Measurements from ENCODE around the gene OBSL1. TPM values are rescaled to one million over a fixed set of nuclear protein-coding genes. Genes with fewer than 3 reads are reported as not detected.

Gene OBSL1
- total RNA-seq, 4 donors from 2014 or later, result 51.9 to 123 (median 99.2) TPM

- H3K9me3 ChIP-seq, result no peaks in the 10 kb centered on the region
These were observed 9.9 kb downstream of the OBSL1 start for GRCh38 chr2:219561179-219562048.

GRCh38 chr2:219560893-219561178, 10.5 kb downstream of the OBSL1 start:
- H3K4me3 ChIP-seq, result no peak overlapping the region
- no peaks in the 10 kb centered on the region for H3K27me3 ChIP-seq
- WGBS, result 100% methylated on average over 2 of the region's 3 CpGs
- H3K36me3 ChIP-seq, result peaks cover 4 to 77% (median 59%) of the 10 kb centered on the region in 4 donors
- H3K9me3 ChIP-seq, result no peaks in the 10 kb centered on the region
- no peak for DNase-seq (ENCODE audit: extremely low spot score)
- no peak overlapping the region for H3K27ac ChIP-seq (replicated peaks in 1 of 4)
- no peak for TF ChIP-seq POLR2AphosphoS5 (IDR thresholded peaks at IDR 0.05)
- no peak for TF ChIP-seq CTCF (IDR thresholded peaks at IDR 0.05)
- no peak for TF ChIP-seq EP300 (IDR thresholded peaks at IDR 0.05)
- no peak for TF ChIP-seq POLR2A (IDR thresholded peaks at IDR 0.05; ENCODE audit: low read depth)
- intact Hi-C loops (cut with DNase I), result loop anchor here (5.0 kb wide), 1 partner anchor 36 kb away; the partner anchor contains the start of gene STK11IP
- H3K4me1 ChIP-seq, result peaks cover 3 to 18% (median 16%) of the 10 kb centered on the region in 4 donors

More at GRCh38 chr2:219561179-219562048, 9.9 kb downstream of the OBSL1 start:
- no peak for DNase-seq (ENCODE audit: extremely low spot score)
- TF ChIP-seq POLR2AphosphoS5 (IDR thresholded peaks at IDR 0.05), result no peak
- no peak for TF ChIP-seq CTCF (IDR thresholded peaks at IDR 0.05)
- Histone ChIP-seq H3K4me1 (peaks cover 3 to 18% (median 16%) of the 10 kb centered on the region in 4 donors), H3K4me3 (no peak overlapping the region), H3K27me3 (no peaks in the 10 kb centered on the region), H3K36me3 (peaks cover 2 to 77% (median 53%) of the 10 kb centered on the region in 4 donors), H3K27ac (replicated peaks in 1 of 4) (no peak overlapping the region)
- intact Hi-C loops (cut with DNase I), result loop anchor here (5.0 kb wide), 1 partner anchor 36 kb away; the partner anchor contains the start of gene STK11IP
- 84% methylated on average over 18 of the region's 24 CpGs for WGBS

GRCh38 chr2:219560037-219560892, 11.1 kb downstream of the OBSL1 start:
- Histone ChIP-seq H3K36me3 (peaks cover 4 to 79% (median 62%) of the 10 kb centered on the region in 4 donors), H3K4me3 (no peak overlapping the region), H3K4me1 (peaks cover 3 to 18% (median 16%) of the 10 kb centered on the region in 4 donors), H3K9me3 (no peaks in the 10 kb centered on the region), H3K27me3 (no peaks in the 10 kb centered on the region), H3K27ac (replicated peaks in 1 of 4) (no peak overlapping the region)
- no peak for DNase-seq (ENCODE audit: extremely low spot score)
- 37% methylated on average over 6 of the region's 8 CpGs for WGBS
- intact Hi-C loops (cut with DNase I), result loop anchor here (5.0 kb wide), 1 partner anchor 37 kb away; the partner anchor contains the start of gene STK11IP
- peak; percentile 40 to 91 (median 68) for TF ChIP-seq CTCF (IDR thresholded peaks at IDR 0.05)
- TF ChIP-seq EP300 (IDR thresholded peaks at IDR 0.05), result no peak
- TF ChIP-seq POLR2A (IDR thresholded peaks at IDR 0.05; ENCODE audit: low read depth), result no peak
- no peak for TF ChIP-seq POLR2AphosphoS5 (IDR thresholded peaks at IDR 0.05)

- no peaks in the 10 kb centered on the region for H3K9me3 ChIP-seq
- peaks cover 4 to 77% (median 56%) of the 10 kb centered on the region in 4 donors for H3K36me3 ChIP-seq
- intact Hi-C loops (cut with DNase I), result no loop called here
- no peaks in the 10 kb centered on the region for H3K27me3 ChIP-seq
- 91% methylated on average over 20 of the region's 20 CpGs for WGBS
- TF ChIP-seq EP300 (IDR thresholded peaks at IDR 0.05), result no peak
- no peak for TF ChIP-seq POLR2A (IDR thresholded peaks at IDR 0.05; ENCODE audit: low read depth)
- TF ChIP-seq CTCF (IDR thresholded peaks at IDR 0.05), result no peak
- TF ChIP-seq POLR2AphosphoS5 (IDR thresholded peaks at IDR 0.05), result no peak
- H3K4me1 ChIP-seq, result peaks cover 3 to 18% (median 16%) of the 10 kb centered on the region in 4 donors
- no peak overlapping the region for H3K27ac ChIP-seq (replicated peaks in 1 of 4)
- DNase-seq (ENCODE audit: extremely low spot score), result no peak
- H3K4me3 ChIP-seq, result no peak overlapping the region
These were observed 12.0 kb downstream of the OBSL1 start for GRCh38 chr2:219559156-219559915.
